ENCODE data around the gene IL1A. TPM values are rescaled to one million over a fixed set of nuclear protein-coding genes. Genes with fewer than 3 reads are reported as not detected.

The IL1A gene
- total and polyA plus RNA-seq, 4 donors, result 0.55 to 0.99 (median 0.57) TPM

DNA sequence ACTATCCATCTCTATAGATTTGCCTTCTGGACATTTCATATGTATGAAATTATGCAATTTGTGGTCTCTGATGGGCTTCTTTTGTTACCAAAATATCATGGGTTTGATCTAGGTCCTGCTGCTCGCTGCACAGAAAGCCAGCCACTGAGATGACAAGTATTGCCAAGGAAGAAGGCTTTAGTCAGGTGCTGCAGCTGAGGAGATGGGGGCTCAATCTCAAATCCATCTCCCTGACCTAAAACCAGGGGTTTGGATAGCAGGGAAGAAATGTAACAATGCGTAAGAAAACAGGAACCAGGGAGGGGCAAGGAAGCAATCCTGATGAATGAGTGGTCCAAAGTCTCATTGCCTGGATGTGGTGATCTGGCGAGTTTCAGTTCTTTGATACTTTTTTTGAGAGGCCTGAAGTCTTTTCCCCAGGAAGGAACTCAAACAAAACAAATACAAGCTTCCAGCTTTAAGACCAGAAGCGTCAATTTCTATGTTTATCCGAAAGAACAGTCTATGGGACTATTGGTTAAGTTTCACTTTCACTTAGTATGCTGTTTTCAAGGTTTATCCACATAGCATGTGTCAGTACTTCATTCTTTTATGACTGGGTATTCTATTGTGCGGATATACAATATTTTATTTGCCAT is 16.5 kb downstream of the IL1A start:
- WGBS (ENCODE audit: insufficient coverage), result 75% methylated on average over 1 of the region's 6 CpGs
- no peak for DNase-seq (ENCODE audit: low read depth in 4 of 6, low spot score in 6 of 6)
- Histone ChIP-seq H3K9me3 (ENCODE audit: control insufficient read depth, insufficient read depth, low read length) (no peaks in the 10 kb centered on the region), H3K4me1 (ENCODE audit: control insufficient read depth, insufficient read depth, low read length) (peaks cover 7% of the 10 kb centered on the region), H3K4me3 (ENCODE audit: low read depth, low read length) (no peak overlapping the region), H3K27ac (ENCODE audit: low read depth, low read length) (no peak overlapping the region), H3K27me3 (ENCODE audit: control insufficient read depth, insufficient read depth, low read length) (no peaks in the 10 kb centered on the region), H3K36me3 (ENCODE audit: control insufficient read depth, insufficient read depth, low read length) (no peaks in the 10 kb centered on the region)

DNA sequence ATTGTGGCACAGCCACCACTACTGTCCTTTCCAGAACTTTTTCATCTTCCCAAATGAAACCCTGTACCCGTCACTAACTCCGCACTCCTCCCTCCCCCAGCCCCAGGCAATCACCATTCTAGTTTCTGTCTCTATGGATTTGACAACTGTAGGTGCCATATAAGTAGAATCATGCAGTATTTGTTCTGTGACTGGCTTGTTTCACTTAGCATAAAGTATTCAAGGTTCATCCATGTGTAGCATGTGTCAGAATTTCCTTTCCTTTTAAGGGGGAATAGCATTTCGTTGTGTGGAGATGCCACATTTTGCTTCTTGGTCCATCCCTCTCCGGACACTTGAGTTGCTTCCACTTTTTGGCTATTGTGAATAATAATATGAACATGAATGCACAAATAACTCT is 19.0 kb downstream of the IL1A start:
- peaks cover 7% of the 10 kb centered on the region for H3K4me1 ChIP-seq (ENCODE audit: control insufficient read depth, insufficient read depth, low read length)
- WGBS (ENCODE audit: insufficient coverage), result no CpG with 5 or more reads among the region's 4 CpGs
- H3K4me3 ChIP-seq (ENCODE audit: low read depth, low read length), result peak overlapping the region; percentile 70
- H3K9me3 ChIP-seq (ENCODE audit: control insufficient read depth, insufficient read depth, low read length), result no peaks in the 10 kb centered on the region
- no peaks in the 10 kb centered on the region for H3K27me3 ChIP-seq (ENCODE audit: control insufficient read depth, insufficient read depth, low read length)
- no peaks in the 10 kb centered on the region for H3K36me3 ChIP-seq (ENCODE audit: control insufficient read depth, insufficient read depth, low read length)
- DNase-seq (ENCODE audit: low read depth in 4 of 6, low spot score in 6 of 6), result peak in 1 of 6 donors; percentile 3
- peak overlapping the region; percentile 58 for H3K27ac ChIP-seq (ENCODE audit: low read depth, low read length)

DNA sequence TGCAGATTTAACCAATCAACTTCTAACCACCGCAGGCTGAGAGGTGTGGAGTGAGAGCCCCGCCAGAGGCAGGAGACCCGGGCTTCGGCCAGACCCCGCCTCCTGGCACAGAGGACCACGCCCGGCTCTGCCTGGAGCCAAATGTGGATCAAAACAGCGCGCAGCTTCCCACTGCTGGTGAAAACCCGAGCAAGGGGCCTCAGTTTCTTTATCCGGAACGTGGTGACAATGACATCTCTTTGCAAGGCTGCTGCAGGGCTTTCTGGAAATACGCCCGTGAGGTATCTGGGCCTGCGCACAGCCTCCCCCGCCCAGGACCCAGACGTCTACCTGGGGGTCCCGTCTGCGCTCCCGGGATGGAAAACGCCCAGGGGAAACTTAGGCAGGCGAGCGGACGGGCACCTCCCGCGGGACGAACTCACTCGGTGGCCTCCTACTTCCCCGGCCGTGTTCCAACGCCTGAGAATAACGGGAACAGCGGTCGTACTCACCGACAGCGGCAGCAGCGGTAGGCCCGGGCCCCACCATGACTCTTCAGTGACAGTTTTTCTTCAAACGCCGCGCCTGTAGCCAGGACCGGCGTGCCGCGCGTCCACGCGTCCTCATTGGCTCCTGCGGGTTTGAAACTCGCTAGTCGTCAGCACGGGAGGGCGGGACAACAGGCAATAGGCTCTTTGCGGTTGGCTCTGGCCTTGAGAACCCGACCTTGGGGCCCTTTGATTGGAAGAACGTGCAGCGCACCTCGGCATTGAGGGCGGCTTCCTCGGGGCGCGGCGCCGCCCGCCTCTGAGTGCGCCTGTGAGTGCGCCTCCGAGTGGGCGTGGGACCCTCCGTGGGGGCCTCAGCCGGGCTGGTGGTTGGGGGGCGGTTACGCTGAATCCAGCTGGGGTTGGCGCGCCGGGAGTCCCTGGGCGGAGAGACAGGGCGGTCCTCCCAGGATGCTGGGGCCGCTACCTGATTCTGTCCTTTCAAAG is 19.9 kb downstream of the IL1A start, which contains the start of gene CKAP2L:
Gene CKAP2L, minus strand, starts transcription at position 539 of the 974 bp plus-strand sequence. Its CDS starts 11 bp downstream, at position 528.
- Histone ChIP-seq H3K36me3 (ENCODE audit: control insufficient read depth, insufficient read depth, low read length) (no peaks in the 10 kb centered on the region), H3K27ac (ENCODE audit: low read depth, low read length) (peak within 1 kb of the TSS; percentile 58), H3K4me3 (ENCODE audit: low read depth, low read length) (peak within 1 kb of the TSS; percentile 70), H3K4me1 (ENCODE audit: control insufficient read depth, insufficient read depth, low read length) (peaks cover 7% of the 10 kb centered on the region), H3K27me3 (ENCODE audit: control insufficient read depth, insufficient read depth, low read length) (no peaks in the 10 kb centered on the region), H3K9me3 (ENCODE audit: control insufficient read depth, insufficient read depth, low read length) (no peaks in the 10 kb centered on the region)
- peak; percentile 91 to 99 (median 96) for DNase-seq (ENCODE audit: low read depth in 4 of 6, low spot score in 6 of 6)
- under 1% methylated on average over 79 of the region's 79 CpGs for WGBS (ENCODE audit: insufficient coverage)

DNA sequence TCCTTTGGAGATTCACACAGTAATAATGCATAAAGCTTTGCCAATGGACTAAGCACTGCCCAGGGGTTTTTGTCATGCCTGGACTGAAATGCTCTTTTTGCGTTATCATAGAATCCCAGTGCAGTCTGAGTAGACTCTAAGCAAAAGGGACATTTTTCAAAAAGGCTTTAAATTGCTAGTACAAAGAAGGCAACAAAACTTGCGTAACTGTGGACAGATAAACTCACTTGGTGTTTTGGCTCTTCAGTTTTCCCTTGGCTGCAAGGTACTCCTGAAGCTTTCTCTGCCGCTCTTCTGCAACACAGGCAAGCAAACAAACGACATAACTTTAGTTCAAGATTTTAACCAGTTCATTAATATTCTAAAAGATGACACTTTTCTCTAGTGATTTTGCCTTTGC is 22.0 kb downstream of the IL1A start:
- peaks cover 7% of the 10 kb centered on the region for H3K4me1 ChIP-seq (ENCODE audit: control insufficient read depth, insufficient read depth, low read length)
- DNase-seq (ENCODE audit: low read depth in 4 of 6, low spot score in 6 of 6), result no peak
- H3K4me3 ChIP-seq (ENCODE audit: low read depth, low read length), result no peak overlapping the region
- H3K27ac ChIP-seq (ENCODE audit: low read depth, low read length), result no peak overlapping the region
- no peaks in the 10 kb centered on the region for H3K36me3 ChIP-seq (ENCODE audit: control insufficient read depth, insufficient read depth, low read length)
- H3K9me3 ChIP-seq (ENCODE audit: control insufficient read depth, insufficient read depth, low read length), result no peaks in the 10 kb centered on the region
- 95% methylated on average over 4 of the region's 4 CpGs for WGBS (ENCODE audit: insufficient coverage)
- no peaks in the 10 kb centered on the region for H3K27me3 ChIP-seq (ENCODE audit: control insufficient read depth, insufficient read depth, low read length)

DNA sequence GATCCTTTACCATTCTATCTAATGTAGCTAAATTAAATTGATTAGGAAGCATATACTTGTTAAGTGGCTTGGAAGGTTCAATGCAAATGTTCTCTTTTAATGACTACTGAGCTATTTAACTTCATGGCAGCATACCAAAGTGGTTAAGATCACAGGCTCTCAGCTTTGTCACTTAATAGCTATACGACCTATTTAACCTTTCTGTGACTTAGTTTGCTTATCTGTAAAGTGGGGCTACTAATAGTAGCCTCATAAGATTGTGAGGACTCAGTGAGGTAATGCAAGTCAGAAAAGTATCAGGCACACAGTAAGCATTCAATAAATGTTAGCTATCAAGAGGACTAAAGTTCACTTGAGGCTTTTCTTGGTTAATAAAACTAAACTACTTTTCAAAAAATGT is 24.1 kb downstream of the IL1A start:
- no peak for DNase-seq (ENCODE audit: low read depth in 4 of 6, low spot score in 6 of 6)
- no CpG with 5 or more reads among the region's 1 CpG for WGBS (ENCODE audit: insufficient coverage)
- no peaks in the 10 kb centered on the region for H3K9me3 ChIP-seq (ENCODE audit: control insufficient read depth, insufficient read depth, low read length)
- H3K36me3 ChIP-seq (ENCODE audit: control insufficient read depth, insufficient read depth, low read length), result no peaks in the 10 kb centered on the region
- H3K4me3 ChIP-seq (ENCODE audit: low read depth, low read length), result no peak overlapping the region
- H3K4me1 ChIP-seq (ENCODE audit: control insufficient read depth, insufficient read depth, low read length), result peaks cover 7% of the 10 kb centered on the region
- H3K27me3 ChIP-seq (ENCODE audit: control insufficient read depth, insufficient read depth, low read length), result no peaks in the 10 kb centered on the region
- H3K27ac ChIP-seq (ENCODE audit: low read depth, low read length), result no peak overlapping the region

DNA sequence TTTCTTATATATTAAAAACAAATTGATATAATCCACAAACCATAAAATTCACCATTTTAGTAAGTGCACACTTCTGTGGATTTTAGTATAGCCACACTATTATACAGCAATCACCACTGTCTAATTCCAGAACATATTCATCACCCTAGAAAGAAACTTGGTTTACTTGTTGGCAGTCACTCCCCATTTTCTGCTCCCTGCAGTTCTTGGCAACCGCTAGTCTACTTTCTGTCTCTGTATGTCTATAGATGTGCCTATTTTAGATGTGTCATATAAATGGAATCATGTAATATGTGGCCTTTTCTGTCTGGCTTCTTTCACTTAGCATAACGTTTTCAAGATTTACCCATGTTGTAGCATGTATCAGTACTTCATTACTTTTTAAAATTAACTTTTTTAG is 25.6 kb downstream of the IL1A start:
- no peak overlapping the region for H3K27ac ChIP-seq (ENCODE audit: low read depth, low read length)
- H3K36me3 ChIP-seq (ENCODE audit: control insufficient read depth, insufficient read depth, low read length), result no peaks in the 10 kb centered on the region
- DNase-seq (ENCODE audit: low read depth in 4 of 6, low spot score in 6 of 6), result peak in 1 of 6 donors; percentile 30
- no peaks in the 10 kb centered on the region for H3K27me3 ChIP-seq (ENCODE audit: control insufficient read depth, insufficient read depth, low read length)
- H3K4me1 ChIP-seq (ENCODE audit: control insufficient read depth, insufficient read depth, low read length), result peaks cover under 1% of the 10 kb centered on the region
- H3K9me3 ChIP-seq (ENCODE audit: control insufficient read depth, insufficient read depth, low read length), result no peaks in the 10 kb centered on the region
- H3K4me3 ChIP-seq (ENCODE audit: low read depth, low read length), result no peak overlapping the region
- no CpG with 5 or more reads among the region's 2 CpGs for WGBS (ENCODE audit: insufficient coverage)

DNA sequence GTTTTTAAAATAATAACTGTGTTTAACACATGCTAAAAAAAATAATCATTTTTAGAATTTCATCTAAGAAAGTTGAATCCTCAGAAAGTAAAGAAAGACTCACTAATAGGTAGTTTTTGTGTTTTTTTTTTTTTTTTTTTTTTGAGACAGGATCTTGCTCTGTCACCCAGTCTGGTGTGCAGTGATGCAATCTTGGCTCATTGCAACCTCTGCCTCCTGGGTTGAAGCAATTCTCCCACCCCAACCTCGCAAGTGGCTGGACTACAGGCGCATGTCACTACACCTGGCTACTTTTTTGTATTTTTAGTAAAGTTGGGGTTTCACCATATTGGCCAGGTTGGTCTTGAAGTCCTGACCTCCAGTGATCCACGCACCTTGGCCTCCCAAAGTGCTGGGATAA is 27.0 kb downstream of the IL1A start:
- no peaks in the 10 kb centered on the region for H3K36me3 ChIP-seq (ENCODE audit: control insufficient read depth, insufficient read depth, low read length)
- no CpG with 5 or more reads among the region's 3 CpGs for WGBS (ENCODE audit: insufficient coverage)
- no peak overlapping the region for H3K4me3 ChIP-seq (ENCODE audit: low read depth, low read length)
- H3K9me3 ChIP-seq (ENCODE audit: control insufficient read depth, insufficient read depth, low read length), result no peaks in the 10 kb centered on the region
- DNase-seq (ENCODE audit: low read depth in 4 of 6, low spot score in 6 of 6), result no peak
- H3K4me1 ChIP-seq (ENCODE audit: control insufficient read depth, insufficient read depth, low read length), result no peaks in the 10 kb centered on the region
- no peak overlapping the region for H3K27ac ChIP-seq (ENCODE audit: low read depth, low read length)
- H3K27me3 ChIP-seq (ENCODE audit: control insufficient read depth, insufficient read depth, low read length), result no peaks in the 10 kb centered on the region

DNA sequence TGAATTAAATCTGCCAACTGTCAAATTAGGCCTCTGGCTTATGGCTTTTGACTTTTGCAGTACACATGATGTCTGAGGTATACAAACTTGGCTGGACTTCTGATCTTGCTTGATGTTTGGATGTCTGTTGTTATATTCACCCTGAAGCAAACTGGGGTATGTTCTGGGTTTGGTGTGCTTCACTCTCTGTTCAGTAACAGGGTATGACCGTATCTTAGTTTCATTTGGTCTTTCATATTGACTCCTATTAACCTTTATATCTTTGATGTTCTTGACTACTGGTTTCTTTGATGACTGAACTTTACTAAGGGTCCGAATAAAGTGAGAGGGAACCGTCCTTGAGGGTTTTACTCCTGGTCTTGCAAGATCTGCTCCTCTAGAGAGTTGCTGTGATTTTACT is 28.1 kb downstream of the IL1A start:
- Histone ChIP-seq H3K4me3 (ENCODE audit: low read depth, low read length) (no peak overlapping the region), H3K27ac (ENCODE audit: low read depth, low read length) (no peak overlapping the region), H3K9me3 (ENCODE audit: control insufficient read depth, insufficient read depth, low read length) (no peaks in the 10 kb centered on the region), H3K4me1 (ENCODE audit: control insufficient read depth, insufficient read depth, low read length) (no peaks in the 10 kb centered on the region), H3K36me3 (ENCODE audit: control insufficient read depth, insufficient read depth, low read length) (no peaks in the 10 kb centered on the region), H3K27me3 (ENCODE audit: control insufficient read depth, insufficient read depth, low read length) (no peaks in the 10 kb centered on the region)
- WGBS (ENCODE audit: insufficient coverage), result no CpG with 5 or more reads among the region's 3 CpGs
- DNase-seq (ENCODE audit: low read depth in 4 of 6, low spot score in 6 of 6), result no peak

DNA sequence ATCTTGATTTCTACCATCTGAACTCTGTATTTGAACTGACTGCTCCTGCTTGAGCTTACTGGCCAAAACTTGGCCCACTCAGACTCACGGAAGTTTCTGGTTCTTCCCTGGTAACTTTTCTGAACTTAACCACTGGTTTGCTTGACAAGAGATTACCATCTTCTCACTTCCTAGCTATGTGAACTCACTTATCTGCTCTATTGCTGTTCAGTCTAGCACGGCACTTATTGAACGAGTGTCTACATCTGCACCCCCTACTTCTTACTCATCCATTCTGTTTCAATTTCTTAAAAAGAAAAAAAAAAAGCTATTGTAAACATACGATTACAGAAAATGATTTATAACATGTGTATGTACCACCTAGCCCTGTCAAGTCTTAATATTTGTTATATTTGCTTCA is 28.8 kb downstream of the IL1A start:
- DNase-seq (ENCODE audit: low read depth in 4 of 6, low spot score in 6 of 6), result no peak

More for the DNA sequence above, 28.8 kb downstream of the IL1A start:
- WGBS (ENCODE audit: insufficient coverage), result 94% methylated on average over 1 of the region's 4 CpGs
- no peaks in the 10 kb centered on the region for H3K9me3 ChIP-seq (ENCODE audit: control insufficient read depth, insufficient read depth, low read length)
- H3K4me3 ChIP-seq (ENCODE audit: low read depth, low read length), result no peak overlapping the region
- no peaks in the 10 kb centered on the region for H3K36me3 ChIP-seq (ENCODE audit: control insufficient read depth, insufficient read depth, low read length)
- H3K27ac ChIP-seq (ENCODE audit: low read depth, low read length), result no peak overlapping the region
- no peaks in the 10 kb centered on the region for H3K4me1 ChIP-seq (ENCODE audit: control insufficient read depth, insufficient read depth, low read length)
- no peaks in the 10 kb centered on the region for H3K27me3 ChIP-seq (ENCODE audit: control insufficient read depth, insufficient read depth, low read length)
